GM23338 (cell line): ENCODE data around the gene SLK. TPM values are rescaled to one million over a fixed set of nuclear protein-coding genes. Genes with fewer than 3 reads are reported as not detected.

Source experiments
- ATAC-seq: fragments of 200-7000 bp; cut with Tn5 transposase; 3 replicates; pipeline ENCODE4 v1.9.1; 2020
- DNase-seq: peaks from one replicate; pipeline ENCODE4 v3.0.0-alpha.2; 2015; ENCODE audit warnings: low spot score
- H2AFZ ChIP-seq: fragments of 200-600 bp; sonication (generic); 2 replicates; pipeline ENCODE4 v1.8.0; 2016; ENCODE audit warnings: antibody characterized with exemption, mild to moderate bottlenecking, moderate library complexity
- H3F3A ChIP-seq: fragments of 200-600 bp; sonication (generic); replicated peaks from 2 replicates; pipeline ENCODE4 v1.8.0; 2017; ENCODE audit warnings: antibody characterized with exemption, mixed run types, low read depth
- H3K27ac ChIP-seq: fragments of 200-600 bp; sonication (generic); 2 replicates; pipeline ENCODE4 v1.6.1; 2016; ENCODE audit warnings: low read depth
- H3K27me3 ChIP-seq: fragments of 200-600 bp; sonication (generic); 2 replicates; pipeline ENCODE4 v1.8.0; 2016; ENCODE audit warnings: mild to moderate bottlenecking, mixed run types, moderate library complexity; ENCODE audit not compliant: insufficient read depth
- H3K36me3 ChIP-seq: fragments of 200-600 bp; sonication (generic); 2 replicates; pipeline ENCODE4 v1.8.0; 2016; ENCODE audit warnings: mild to moderate bottlenecking; ENCODE audit not compliant: insufficient read depth
- H3K4me1 ChIP-seq: fragments of 200-600 bp; sonication (generic); 2 replicates; pipeline ENCODE4 v1.8.0; 2016; ENCODE audit warnings: mild to moderate bottlenecking, moderate library complexity; ENCODE audit not compliant: insufficient read depth
- H3K4me2 ChIP-seq: fragments of 200-600 bp; sonication (generic); 2 replicates; pipeline ENCODE4 v1.7.1; 2017; ENCODE audit warnings: mixed run types
- H3K4me3 ChIP-seq: fragments of 200-600 bp; sonication (generic); 2 replicates; pipeline ENCODE4 v1.6.1; 2016; ENCODE audit warnings: mixed run types
- H3K79me2 ChIP-seq: fragments of 200-600 bp; sonication (generic); replicated peaks from 2 replicates; pipeline ENCODE4 v1.8.0; 2017; ENCODE audit warnings: mild to moderate bottlenecking; ENCODE audit not compliant: insufficient read depth
- H3K9me2 ChIP-seq: fragments of 200-600 bp; sonication (generic); 2 replicates; pipeline ENCODE4 v1.8.0; 2017; ENCODE audit not compliant: insufficient read depth
- H4K20me1 ChIP-seq: fragments of 200-600 bp; sonication (generic); replicated peaks from 2 replicates; pipeline ENCODE4 v1.8.0; 2017; ENCODE audit warnings: mild to moderate bottlenecking; ENCODE audit not compliant: insufficient read depth
- H3K27ac Mint-ChIP-seq: 2 replicates; pipeline ENCODE4 v1.8.0; 2020; ENCODE audit warnings: inconsistent platforms, mild to moderate bottlenecking, moderate library complexity, mixed read lengths
- H3K27me3 Mint-ChIP-seq: 3 replicates; pipeline ENCODE4 v1.8.0; 2022; ENCODE audit warnings: low read depth, mild to moderate bottlenecking, moderate library complexity, mixed read lengths, inconsistent platforms; ENCODE audit not compliant: insufficient read depth, poor library complexity
- H3K36me3 Mint-ChIP-seq: 3 replicates; pipeline ENCODE4 v1.8.0; 2021; ENCODE audit warnings: low read depth, mild to moderate bottlenecking, inconsistent platforms, moderate library complexity, mixed read lengths
- H3K4me1 Mint-ChIP-seq: 3 replicates; pipeline ENCODE4 v1.8.0; 2020; ENCODE audit warnings: mild to moderate bottlenecking, inconsistent platforms, mixed read lengths
- H3K4me3 Mint-ChIP-seq: 3 replicates; pipeline ENCODE4 v1.8.0; 2021; ENCODE audit warnings: moderate library complexity, mild to moderate bottlenecking, inconsistent platforms, mixed read lengths
- H3K9me3 Mint-ChIP-seq: 3 replicates; pipeline ENCODE4 v1.8.0; 2020; ENCODE audit warnings: moderate library complexity, mild to moderate bottlenecking, inconsistent platforms, mixed read lengths
- CREB1 ChIP-seq: fragments of 250-450 bp; sonication (Bioruptor Pico); IDR thresholded peaks from 2 replicates; pipeline ENCODE4 v1.5.0; 2020; ENCODE audit warnings: low read depth, mild to moderate bottlenecking, moderate library complexity
- CTCF ChIP-seq, 2 experiments: fragments of 200-600 bp in 1 of 2; sonication (generic) in 1 of 2; conservative IDR thresholded peaks; 2 replicates each; pipeline versions ENCODE4 v1.5.1 to v1.6.1; 2016 to 2017; ENCODE audit warnings: antibody characterized with exemption in 2 of 2, low read depth in 2 of 2, mild to moderate bottlenecking in 2 of 2, moderate library complexity in 1 of 2
- ETS1 ChIP-seq: IDR thresholded peaks from 2 replicates; pipeline ENCODE4 v1.6.1; 2016; ENCODE audit warnings: antibody characterized with exemption
- EZH2 ChIP-seq: fragments of 200-600 bp; sonication (generic); IDR thresholded peaks from one replicate; pipeline ENCODE4 v1.8.0; 2017; ENCODE audit warnings: antibody characterized with exemption, mild to moderate bottlenecking, low read depth; ENCODE audit not compliant: unreplicated experiment
- EZH2phosphoT487 ChIP-seq: fragments of 200-600 bp; sonication (generic); IDR thresholded peaks from one replicate; pipeline ENCODE4 v1.8.1; 2018; ENCODE audit warnings: antibody characterized with exemption; ENCODE audit not compliant: unreplicated experiment
- NANOG ChIP-seq: IDR thresholded peaks from 2 replicates; pipeline ENCODE4 v1.6.1; 2016; ENCODE audit warnings: antibody characterized with exemption, borderline replicate concordance
- REST ChIP-seq: IDR thresholded peaks from one replicate; pipeline ENCODE4 v1.6.1; 2018; ENCODE audit warnings: antibody characterized with exemption; ENCODE audit not compliant: unreplicated experiment
- STAT1 ChIP-seq: IDR thresholded peaks from one replicate; pipeline ENCODE4 v1.6.1; 2016; ENCODE audit warnings: antibody characterized with exemption; ENCODE audit not compliant: unreplicated experiment
- ZNF114 ChIP-seq: fragments of 250-450 bp; sonication (Bioruptor Pico); IDR thresholded peaks from 2 replicates; pipeline ENCODE4 v1.5.0; 2020; ENCODE audit warnings: mild to moderate bottlenecking, moderate library complexity
- ZNF331 ChIP-seq: fragments of 250-450 bp; sonication (Bioruptor Pico); IDR thresholded peaks from 2 replicates; pipeline ENCODE4 v1.5.0; 2020; ENCODE audit warnings: low read depth, mild to moderate bottlenecking, moderate library complexity
- polyA plus RNA-seq: library from polyadenylated mRNA; unstranded; fragments of >200 nt; fragmentation: Nextera tagmentation; extraction: Ambion mirVana; gene quantifications from 2 replicates; pipeline ENCODE4 v1.2.1, GENCODE V29; 2016
- total RNA-seq: library from RNA; depleted of rRNA; stranded (reverse); fragments of >200 nt; shearing (Covaris generic); gene quantifications from 2 replicates; pipeline ENCODE4 v1.2.3, GENCODE V29; 2014

Gene SLK
- total and polyA plus RNA-seq, 2 experiments from 2014 or later: 8.4 to 21.5 TPM

GRCh38 chr10:103954543-103954942 lies 12.4 kb upstream of the SLK start (continued):
- no peak for TF ChIP-seq ETS1
- TF ChIP-seq NANOG: no peak
- no peak for TF ChIP-seq ZNF331
- no peak for TF ChIP-seq STAT1

GRCh38 chr10:103958996-103959395 lies 7.9 kb upstream of the SLK start:
- Mint-ChIP-seq H3K9me3 (no peaks in the 10 kb centered on the region), H3K27me3 (no peaks in the 10 kb centered on the region), H3K27ac (no peak overlapping the region), H3K4me1 (no peaks in the 10 kb centered on the region), H3K4me3 (no peak overlapping the region), H3K36me3 (no peaks in the 10 kb centered on the region)
- Histone ChIP-seq H4K20me1 (no peaks in the 10 kb centered on the region), H3K4me1 (no peaks in the 10 kb centered on the region), H3K4me2 (no peak overlapping the region), H3F3A (no peaks in the 10 kb centered on the region), H3K27ac (no peak overlapping the region), H3K9me2 (no peaks in the 10 kb centered on the region), H3K27me3 (no peaks in the 10 kb centered on the region), H3K4me3 (no peak overlapping the region), H2AFZ (no peak overlapping the region), H3K79me2 (no peaks in the 10 kb centered on the region), H3K36me3 (no peaks in the 10 kb centered on the region)
- no peak for ATAC-seq
- no peak for DNase-seq
- TF ChIP-seq CREB1 (CRISPR knock-in tag): no peak
- TF ChIP-seq NANOG: no peak
- TF ChIP-seq EZH2phosphoT487: no peak
- TF ChIP-seq ZNF331: no peak
- no peak for TF ChIP-seq ZNF114 (CRISPR knock-in tag)
- TF ChIP-seq REST: no peak

- no peak for ATAC-seq
- Histone ChIP-seq H2AFZ (no peak overlapping the region), H3K27ac (no peak overlapping the region), H3K4me3 (no peak overlapping the region), H3K27me3 (no peaks in the 10 kb centered on the region), H3K4me1 (no peaks in the 10 kb centered on the region), H3K36me3 (no peaks in the 10 kb centered on the region), H3K4me2 (no peak overlapping the region), H3K9me2 (no peaks in the 10 kb centered on the region), H3F3A (no peaks in the 10 kb centered on the region), H3K79me2 (no peaks in the 10 kb centered on the region), H4K20me1 (no peaks in the 10 kb centered on the region)
- Mint-ChIP-seq H3K9me3 (no peaks in the 10 kb centered on the region), H3K36me3 (no peaks in the 10 kb centered on the region), H3K27me3 (no peaks in the 10 kb centered on the region), H3K4me3 (no peak overlapping the region), H3K4me1 (no peaks in the 10 kb centered on the region), H3K27ac (no peak overlapping the region)
- DNase-seq: no peak
- TF ChIP-seq ZNF331 (no peak), CREB1 (CRISPR knock-in tag) (no peak), EZH2 (no peak), CTCF (conservative IDR thresholded peaks at IDR 0.05; ENCODE audit: low read depth in 2 of 2) (no peak)
These were observed 6.8 kb upstream of the SLK start for GRCh38 chr10:103960103-103960502.
